NCI-H82 (cell line): ENCODE data around the gene CDKN2A.

Experiments
- DNase-seq: peaks from one replicate; lab custom pipeline; 2025; lab: John Stamatoyannopoulos, UW

Gene CDKN2A

GRCh38 chr9:22005702-22006606, 11.8 kb upstream of the CDKN2A start:
- peak; percentile 68 for DNase-seq

- peak; percentile 69 for DNase-seq
Measured at GRCh38 chr9:22005021-22005701, 11.0 kb upstream of the CDKN2A start.

GRCh38 chr9:22002038-22002437, 7.8 kb upstream of the CDKN2A start:
- DNase-seq = no peak

- DNase-seq = no peak
Measured at GRCh38 chr9:21998026-21998425, 3.8 kb upstream of the CDKN2A start.

- no peak for DNase-seq
Measured at GRCh38 chr9:21997480-21997879, 3.3 kb upstream of the CDKN2A start.

- no peak for DNase-seq
Measured at GRCh38 chr9:21996858-21997257, 2.7 kb upstream of the CDKN2A start.

- peak; percentile 62 for DNase-seq
Measured at GRCh38 chr9:21996438-21996837, 2.2 kb upstream of the CDKN2A start.

GRCh38 chr9:21995666-21996398, 1.6 kb upstream of the CDKN2A start:
- DNase-seq = peak; percentile 60

- DNase-seq = peak; percentile 78
Measured at GRCh38 chr9:21995006-21995665, 944 bp upstream of the CDKN2A start.

- DNase-seq = peak; percentile 92
Measured at GRCh38 chr9:21994556-21995005, 389 bp upstream of the CDKN2A start, which contains the start of gene CDKN2B-AS1. TSS of gene CDKN2B-AS1 (plus strand) at chr9:21994791.

- DNase-seq = peak; percentile 24
Measured at GRCh38 chr9:21993007-21993406, 1.2 kb downstream of the CDKN2A start.

- DNase-seq = no peak
Measured at GRCh38 chr9:21991072-21991959, 2.9 kb downstream of the CDKN2A start.

- no peak for DNase-seq
Measured at GRCh38 chr9:21989440-21990189, 4.6 kb downstream of the CDKN2A start.

- DNase-seq = no peak
Measured at GRCh38 chr9:21988056-21988990, 5.9 kb downstream of the CDKN2A start.

- DNase-seq = no peak
Measured at GRCh38 chr9:21985964-21986667, 8.1 kb downstream of the CDKN2A start.

- DNase-seq = no peak
Measured at GRCh38 chr9:21984101-21984500, 10.1 kb downstream of the CDKN2A start.

- DNase-seq = no peak
Measured at GRCh38 chr9:21983561-21983935, 10.6 kb downstream of the CDKN2A start.

GRCh38 chr9:21982861-21983560, 11.2 kb downstream of the CDKN2A start:
- DNase-seq = no peak
